GM04503 (cell line): Measurements from ENCODE around the gene NUP37.
"Not testable (repeated sequence)": the region's sequence is repeated elsewhere in the genome, so short reads cannot be mapped to it uniquely, and the experiment has no call there.

ENCODE experiments used
- DNase-seq: peaks from one replicate; pipeline ENCODE4 v3.0.0-alpha.2; 2012; ENCODE audit warnings: low read depth

Gene NUP37

GRCh38 chr12:102089228-102089835, 30.6 kb downstream of the NUP37 start:
- not testable (repeated sequence) for DNase-seq

- no peak for DNase-seq
Measured at GRCh38 chr12:102080842-102081241, 39.1 kb downstream of the NUP37 start.

- DNase-seq = not testable (repeated sequence)
Measured at GRCh38 chr12:102072092-102072491, 47.8 kb downstream of the NUP37 start.

GRCh38 chr12:102069707-102070106, 50.2 kb downstream of the NUP37 start:
- no peak for DNase-seq

GRCh38 chr12:102067574-102068258, 52.2 kb downstream of the NUP37 start:
- DNase-seq = peak; percentile 21

GRCh38 chr12:102064476-102064875, 55.4 kb downstream of the NUP37 start:
- no peak for DNase-seq

GRCh38 chr12:102063069-102063468, 56.8 kb downstream of the NUP37 start:
- no peak for DNase-seq

- no peak for DNase-seq
Measured at GRCh38 chr12:102062419-102062806, 57.5 kb downstream of the NUP37 start.

GRCh38 chr12:102061560-102062418, 58.1 kb downstream of the NUP37 start, which contains the start of gene WASHC3:
TSS of gene WASHC3 (minus strand) at chr12:102061991. CDS start at chr12:102061962, 29 bp downstream.
- DNase-seq = peak; percentile 70

- DNase-seq = no peak
Measured at GRCh38 chr12:102061096-102061559, 58.8 kb downstream of the NUP37 start.

GRCh38 chr12:102059343-102059742, 60.6 kb downstream of the NUP37 start:
- DNase-seq = no peak

- DNase-seq = no peak
Measured at GRCh38 chr12:102054345-102054744, 65.6 kb downstream of the NUP37 start.

- DNase-seq = no peak
Measured at GRCh38 chr12:102053062-102053349, 66.9 kb downstream of the NUP37 start.

- DNase-seq = no peak
Measured at GRCh38 chr12:102052192-102053061, 67.5 kb downstream of the NUP37 start.

GRCh38 chr12:102051431-102051965, 68.4 kb downstream of the NUP37 start:
- no peak for DNase-seq

- DNase-seq = no peak
Measured at GRCh38 chr12:102050660-102051430, 69.1 kb downstream of the NUP37 start.

GRCh38 chr12:102043928-102044327, 76.0 kb downstream of the NUP37 start:
- DNase-seq = no peak

- DNase-seq = no peak
Measured at GRCh38 chr12:102033991-102034745, 85.7 kb downstream of the NUP37 start.

- DNase-seq = no peak
Measured at GRCh38 chr12:102031852-102032251, 88.1 kb downstream of the NUP37 start.

GRCh38 chr12:102029141-102029540, 90.8 kb downstream of the NUP37 start:
- DNase-seq = no peak
